GM13977 (cell line): ENCODE results near the gene SLC40A1.

Experiments
- DNase-seq: peaks from one replicate; pipeline ENCODE4 v3.0.0; 2012; ENCODE audit warnings: low spot score
- CTCF ChIP-seq: IDR thresholded peaks from 2 replicates; pipeline ENCODE4 v1.5.1; 2012; ENCODE audit warnings: mild to moderate bottlenecking, control low read depth; ENCODE audit not compliant: insufficient read depth; ENCODE audit errors: extremely low read depth, missing control alignments
- in situ Hi-C: fragments of 300-500 bp; cut with MboI; formaldehyde crosslinking; loops from one replicate; pipeline ENCODE4 v1.12.0; 2022; ENCODE audit warnings: low sequenced_read_pairs, low pct_unique_long_range_greater_than_20kb, mixed read lengths, inconsistent platforms; ENCODE audit not compliant: unreplicated experiment

SLC40A1 gene

GRCh38 chr2:189581354-189582139 is 961 bp upstream of the SLC40A1 start:
- peak; percentile 36 for DNase-seq
- in situ Hi-C loops, result no loop called here
- no peak for TF ChIP-seq CTCF

GRCh38 chr2:189580241-189580651 is 340 bp downstream of the SLC40A1 start:
- TF ChIP-seq CTCF, result no peak
- in situ Hi-C loops, result no loop called here
- peak; percentile 37 for DNase-seq

- in situ Hi-C loops, result no loop called here
- TF ChIP-seq CTCF, result no peak
- DNase-seq, result no peak
Measured at GRCh38 chr2:189579585-189580186, 900 bp downstream of the SLC40A1 start.

- in situ Hi-C loops, result no loop called here
- no peak for TF ChIP-seq CTCF
- DNase-seq, result no peak
Measured at GRCh38 chr2:189578272-189578950, 2.2 kb downstream of the SLC40A1 start.

- in situ Hi-C loops, result no loop called here
- DNase-seq, result no peak
- no peak for TF ChIP-seq CTCF
Measured at GRCh38 chr2:189577121-189577520, 3.5 kb downstream of the SLC40A1 start.

GRCh38 chr2:189576396-189576795 is 4.2 kb downstream of the SLC40A1 start:
- DNase-seq, result no peak
- no peak for TF ChIP-seq CTCF
- in situ Hi-C loops, result no loop called here
